ENCODE data around the gene AGAP1. TPM values are rescaled to one million over a fixed set of nuclear protein-coding genes. Genes with fewer than 3 reads are reported as not detected.

The AGAP1 gene
- polyA plus RNA-seq, 1 donor from 2014 or later: 17.4 TPM

DNA sequence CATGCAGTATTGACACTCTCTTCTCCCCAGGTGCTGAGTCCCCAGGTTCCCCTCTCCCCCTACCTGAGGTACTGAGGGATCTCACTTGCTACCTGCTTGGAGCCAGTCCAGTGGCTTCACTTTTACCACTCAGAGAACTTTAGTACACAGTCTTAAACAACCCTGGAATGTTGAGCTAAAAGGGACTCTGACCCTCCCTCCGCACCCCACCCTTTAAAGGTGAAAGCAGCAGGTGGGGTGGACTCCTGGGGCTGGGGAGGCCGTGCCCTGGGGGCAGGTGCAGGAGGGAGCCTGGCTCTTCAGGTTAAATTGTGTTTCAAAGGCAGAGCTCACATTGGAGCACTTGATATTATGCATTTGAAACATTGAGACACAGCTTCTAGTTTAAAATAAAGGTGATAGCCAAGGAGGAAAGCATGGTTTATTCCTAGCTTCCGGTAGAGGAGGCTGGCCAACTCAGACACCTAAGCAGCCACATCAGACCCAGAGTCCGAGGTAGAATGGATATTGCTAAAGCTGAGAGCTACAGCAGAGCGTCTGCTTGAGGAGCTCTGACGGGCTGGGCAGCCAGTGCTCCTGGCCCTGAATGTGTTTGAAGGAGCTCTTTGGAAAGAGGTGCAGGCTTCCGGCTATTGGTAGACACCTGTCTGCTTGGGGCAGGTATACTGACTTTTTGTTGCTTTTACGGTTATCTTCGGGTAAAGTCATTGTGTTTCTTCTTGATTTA, 196.4 kb downstream of the AGAP1 start:
- H3K36me3 ChIP-seq (ENCODE audit: insufficient read depth, low read length): no peaks in the 10 kb centered on the region
- H3K27ac ChIP-seq (ENCODE audit: low read length): no peak overlapping the region
- no peaks in the 10 kb centered on the region for H3F3A ChIP-seq (ENCODE audit: insufficient read depth, low read length, poor library complexity, severe bottlenecking)
- TF ChIP-seq SMC3 (conservative IDR thresholded peaks at IDR 0.05; ENCODE audit: poor library complexity): no peak
- no peak for TF ChIP-seq POLR2AphosphoS5 (IDR thresholded peaks at IDR 0.05)
- no peak for TF ChIP-seq EZH2 (IDR thresholded peaks at IDR 0.05; ENCODE audit: borderline replicate concordance, insufficient read depth, low read length, poor library complexity, severe bottlenecking)
- no peak for TF ChIP-seq RAD21 (conservative IDR thresholded peaks at IDR 0.05)
- TF ChIP-seq, protein P1, sequence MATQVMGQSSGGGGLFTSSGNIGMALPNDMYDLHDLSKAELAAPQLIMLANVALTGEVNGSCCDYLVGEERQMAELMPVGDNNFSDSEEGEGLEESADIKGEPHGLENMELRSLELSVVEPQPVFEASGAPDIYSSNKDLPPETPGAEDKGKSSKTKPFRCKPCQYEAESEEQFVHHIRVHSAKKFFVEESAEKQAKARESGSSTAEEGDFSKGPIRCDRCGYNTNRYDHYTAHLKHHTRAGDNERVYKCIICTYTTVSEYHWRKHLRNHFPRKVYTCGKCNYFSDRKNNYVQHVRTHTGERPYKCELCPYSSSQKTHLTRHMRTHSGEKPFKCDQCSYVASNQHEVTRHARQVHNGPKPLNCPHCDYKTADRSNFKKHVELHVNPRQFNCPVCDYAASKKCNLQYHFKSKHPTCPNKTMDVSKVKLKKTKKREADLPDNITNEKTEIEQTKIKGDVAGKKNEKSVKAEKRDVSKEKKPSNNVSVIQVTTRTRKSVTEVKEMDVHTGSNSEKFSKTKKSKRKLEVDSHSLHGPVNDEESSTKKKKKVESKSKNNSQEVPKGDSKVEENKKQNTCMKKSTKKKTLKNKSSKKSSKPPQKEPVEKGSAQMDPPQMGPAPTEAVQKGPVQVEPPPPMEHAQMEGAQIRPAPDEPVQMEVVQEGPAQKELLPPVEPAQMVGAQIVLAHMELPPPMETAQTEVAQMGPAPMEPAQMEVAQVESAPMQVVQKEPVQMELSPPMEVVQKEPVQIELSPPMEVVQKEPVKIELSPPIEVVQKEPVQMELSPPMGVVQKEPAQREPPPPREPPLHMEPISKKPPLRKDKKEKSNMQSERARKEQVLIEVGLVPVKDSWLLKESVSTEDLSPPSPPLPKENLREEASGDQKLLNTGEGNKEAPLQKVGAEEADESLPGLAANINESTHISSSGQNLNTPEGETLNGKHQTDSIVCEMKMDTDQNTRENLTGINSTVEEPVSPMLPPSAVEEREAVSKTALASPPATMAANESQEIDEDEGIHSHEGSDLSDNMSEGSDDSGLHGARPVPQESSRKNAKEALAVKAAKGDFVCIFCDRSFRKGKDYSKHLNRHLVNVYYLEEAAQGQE (IDR thresholded peaks at IDR 0.05; ENCODE audit: borderline replicate concordance): no peak
- TF ChIP-seq EP300 (conservative IDR thresholded peaks at IDR 0.05; ENCODE audit: poor library complexity, severe bottlenecking): no peak
- TF ChIP-seq, protein P2, sequence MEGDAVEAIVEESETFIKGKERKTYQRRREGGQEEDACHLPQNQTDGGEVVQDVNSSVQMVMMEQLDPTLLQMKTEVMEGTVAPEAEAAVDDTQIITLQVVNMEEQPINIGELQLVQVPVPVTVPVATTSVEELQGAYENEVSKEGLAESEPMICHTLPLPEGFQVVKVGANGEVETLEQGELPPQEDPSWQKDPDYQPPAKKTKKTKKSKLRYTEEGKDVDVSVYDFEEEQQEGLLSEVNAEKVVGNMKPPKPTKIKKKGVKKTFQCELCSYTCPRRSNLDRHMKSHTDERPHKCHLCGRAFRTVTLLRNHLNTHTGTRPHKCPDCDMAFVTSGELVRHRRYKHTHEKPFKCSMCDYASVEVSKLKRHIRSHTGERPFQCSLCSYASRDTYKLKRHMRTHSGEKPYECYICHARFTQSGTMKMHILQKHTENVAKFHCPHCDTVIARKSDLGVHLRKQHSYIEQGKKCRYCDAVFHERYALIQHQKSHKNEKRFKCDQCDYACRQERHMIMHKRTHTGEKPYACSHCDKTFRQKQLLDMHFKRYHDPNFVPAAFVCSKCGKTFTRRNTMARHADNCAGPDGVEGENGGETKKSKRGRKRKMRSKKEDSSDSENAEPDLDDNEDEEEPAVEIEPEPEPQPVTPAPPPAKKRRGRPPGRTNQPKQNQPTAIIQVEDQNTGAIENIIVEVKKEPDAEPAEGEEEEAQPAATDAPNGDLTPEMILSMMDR (IDR thresholded peaks at IDR 0.05; ENCODE audit: poor library complexity, severe bottlenecking): no peak
- TF ChIP-seq TAF1 (IDR thresholded peaks at IDR 0.05; ENCODE audit: low read depth): no peak
- TF ChIP-seq MXI1 (conservative IDR thresholded peaks at IDR 0.05; ENCODE audit: poor library complexity, severe bottlenecking): no peak
- no peak overlapping the region for H2AFZ ChIP-seq (ENCODE audit: low read depth, low read length)
- no peaks in the 10 kb centered on the region for H3K9me2 ChIP-seq (ENCODE audit: insufficient read depth, low read length)
- no peaks in the 10 kb centered on the region for H4K20me1 ChIP-seq (ENCODE audit: insufficient read depth)
- H3K4me2 ChIP-seq (ENCODE audit: low read length): no peak overlapping the region
- H3K9ac ChIP-seq (ENCODE audit: low read length): no peak overlapping the region
- H3K79me2 ChIP-seq (replicated peaks; ENCODE audit: insufficient read depth, low read length): peaks cover 35% of the 10 kb centered on the region
- no peak overlapping the region for H3K4me3 ChIP-seq (ENCODE audit: low read length)
- H3K27me3 ChIP-seq (ENCODE audit: insufficient read depth, low read depth, low read length): no peaks in the 10 kb centered on the region
- H3K9me3 ChIP-seq (ENCODE audit: low read length): no peaks in the 10 kb centered on the region

DNA sequence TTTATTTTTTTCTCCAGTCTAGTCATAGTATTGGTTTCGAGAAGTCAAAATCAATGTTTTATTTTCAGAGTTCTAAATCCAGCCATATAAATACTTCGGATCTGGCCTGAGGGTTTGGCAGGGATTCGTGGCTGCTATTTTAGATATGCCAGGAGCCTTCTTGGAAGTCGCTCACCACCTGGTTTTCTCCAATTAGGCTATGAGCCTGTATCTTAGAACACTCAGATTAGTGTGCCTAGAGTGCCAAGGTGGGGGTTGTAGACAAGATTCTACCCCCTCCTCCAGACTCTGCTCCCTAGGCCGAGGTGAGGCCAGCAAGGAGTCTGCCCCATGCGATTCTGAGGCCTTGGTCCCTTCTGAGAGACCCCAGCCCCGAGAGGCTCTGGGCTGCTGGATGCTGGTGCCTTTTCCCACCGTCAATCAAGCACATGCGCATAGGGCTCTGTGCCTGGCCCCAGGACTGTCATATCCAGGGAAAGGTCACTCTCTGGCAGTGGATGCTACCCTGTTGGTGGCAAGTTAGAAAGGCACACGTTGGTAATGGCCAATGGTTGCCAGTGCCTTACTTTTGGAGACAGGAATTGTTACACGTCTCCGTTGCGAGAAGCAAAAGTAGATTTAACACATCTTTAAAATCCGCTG, 197.1 kb downstream of the AGAP1 start:
- Histone ChIP-seq H3K27me3 (ENCODE audit: insufficient read depth, low read depth, low read length) (no peaks in the 10 kb centered on the region), H3K9me2 (ENCODE audit: insufficient read depth, low read length) (no peaks in the 10 kb centered on the region), H3F3A (ENCODE audit: insufficient read depth, low read length, poor library complexity, severe bottlenecking) (no peaks in the 10 kb centered on the region), H3K9ac (ENCODE audit: low read length) (no peak overlapping the region), H3K36me3 (ENCODE audit: insufficient read depth, low read length) (no peaks in the 10 kb centered on the region), H4K20me1 (ENCODE audit: insufficient read depth) (no peaks in the 10 kb centered on the region), H3K4me2 (ENCODE audit: low read length) (no peak overlapping the region), H3K4me3 (ENCODE audit: low read length) (no peak overlapping the region), H3K27ac (ENCODE audit: low read length) (no peak overlapping the region), H2AFZ (ENCODE audit: low read depth, low read length) (no peak overlapping the region), H3K9me3 (ENCODE audit: low read length) (no peaks in the 10 kb centered on the region), H3K79me2 (replicated peaks; ENCODE audit: insufficient read depth, low read length) (peaks cover 35% of the 10 kb centered on the region)
- TF ChIP-seq, protein P2 (IDR thresholded peaks at IDR 0.05; ENCODE audit: poor library complexity, severe bottlenecking): no peak
- TF ChIP-seq, protein P1 (IDR thresholded peaks at IDR 0.05; ENCODE audit: borderline replicate concordance): no peak
- TF ChIP-seq POLR2AphosphoS5 (IDR thresholded peaks at IDR 0.05) (no peak), MXI1 (conservative IDR thresholded peaks at IDR 0.05; ENCODE audit: poor library complexity, severe bottlenecking) (no peak), RAD21 (conservative IDR thresholded peaks at IDR 0.05) (no peak), EP300 (conservative IDR thresholded peaks at IDR 0.05; ENCODE audit: poor library complexity, severe bottlenecking) (no peak), EZH2 (IDR thresholded peaks at IDR 0.05; ENCODE audit: borderline replicate concordance, insufficient read depth, low read length, poor library complexity, severe bottlenecking) (no peak), TAF1 (IDR thresholded peaks at IDR 0.05; ENCODE audit: low read depth) (no peak), SMC3 (conservative IDR thresholded peaks at IDR 0.05; ENCODE audit: poor library complexity) (no peak)

Data from neural cell (in vitro differentiated cells).